ENCODE results near the gene KCNC3. TPM values are rescaled to one million over a fixed set of nuclear protein-coding genes. Genes with fewer than 3 reads are reported as not detected.

Gene KCNC3
- total RNA-seq, 2 donors from 2014 or later: 1.4 to 2.0 TPM

- Mint-ChIP-seq H3K4me3 (no peak overlapping the region), H3K36me3 (ENCODE audit: low read depth) (no peaks in the 10 kb centered on the region), H3K27ac (no peak overlapping the region), H3K27me3 (peaks cover 32% of the 10 kb centered on the region), H3K4me1 (peaks cover 9% of the 10 kb centered on the region)
- ATAC-seq: no peak
- H3K9me3 ChIP-seq (ENCODE audit: control insufficient read depth, low read length, poor library complexity, severe bottlenecking): no peaks in the 10 kb centered on the region
- no peak for DNase-seq
Observed at GRCh38 chr19:50319156-50319555, 10.0 kb downstream of the KCNC3 start.

DNA sequence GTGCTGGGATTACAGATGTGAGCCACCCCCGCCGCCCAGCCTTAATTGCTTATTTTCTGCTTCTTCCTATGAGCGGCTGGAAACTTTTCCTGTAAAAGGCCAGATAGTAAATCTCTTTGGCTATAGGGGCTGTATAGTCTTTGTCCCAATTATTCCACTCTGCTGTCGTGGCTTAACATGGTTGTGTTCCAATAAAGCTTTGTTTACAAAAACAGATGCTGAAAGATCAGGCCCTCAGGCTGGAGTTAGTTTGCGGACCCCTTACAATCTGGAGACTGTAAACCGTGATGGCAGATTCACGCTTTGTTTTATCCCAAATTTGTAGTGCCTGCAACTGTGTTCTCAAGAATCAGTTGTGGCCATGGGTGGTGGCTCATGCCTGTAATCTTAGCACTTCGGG, 10.7 kb downstream of the KCNC3 start:
- no peaks in the 10 kb centered on the region for H3K9me3 ChIP-seq (ENCODE audit: control insufficient read depth, low read length, poor library complexity, severe bottlenecking)
- no peak overlapping the region for H3K4me3 Mint-ChIP-seq
- peaks cover 5% of the 10 kb centered on the region for H3K36me3 Mint-ChIP-seq (ENCODE audit: low read depth)
- H3K27ac Mint-ChIP-seq: no peak overlapping the region
- DNase-seq (no peak), ATAC-seq (no peak)
- H3K4me1 Mint-ChIP-seq: peaks cover 10% of the 10 kb centered on the region
- peaks cover 39% of the 10 kb centered on the region for H3K27me3 Mint-ChIP-seq

DNA sequence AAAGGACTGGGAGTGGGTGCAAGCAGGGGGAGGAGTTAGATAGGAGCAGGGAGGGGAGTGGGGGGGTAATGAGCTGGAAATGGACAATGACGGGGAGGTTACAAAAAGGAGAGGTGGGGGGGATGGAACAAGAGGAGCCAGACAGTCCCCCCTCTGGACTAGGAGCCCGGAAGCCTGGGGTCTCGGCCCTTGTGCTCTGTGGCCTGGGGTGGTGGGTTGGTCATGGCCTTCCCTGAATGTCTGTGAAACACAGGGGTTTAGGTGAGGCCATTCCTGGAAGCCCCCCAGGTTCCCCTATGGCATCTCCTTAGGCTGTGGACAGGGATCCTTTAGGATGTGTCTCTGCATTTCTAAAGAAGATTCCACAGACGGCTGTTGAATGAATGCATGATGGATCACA, 12.1 kb downstream of the KCNC3 start:
- Mint-ChIP-seq H3K36me3 (ENCODE audit: low read depth) (peaks cover 5% of the 10 kb centered on the region), H3K27ac (no peak overlapping the region), H3K27me3 (peaks cover 40% of the 10 kb centered on the region), H3K4me1 (peaks cover 9% of the 10 kb centered on the region), H3K4me3 (no peak overlapping the region)
- ATAC-seq (no peak), DNase-seq (no peak)
- no peaks in the 10 kb centered on the region for H3K9me3 ChIP-seq (ENCODE audit: control insufficient read depth, low read length, poor library complexity, severe bottlenecking)

GRCh38 chr19:50315773-50316448, 13.3 kb downstream of the KCNC3 start:
- H3K4me3 Mint-ChIP-seq: peak overlapping the region; percentile 41
- peaks cover 44% of the 10 kb centered on the region for H3K27me3 Mint-ChIP-seq
- H3K27ac Mint-ChIP-seq: no peak overlapping the region
- DNase-seq: no peak
- H3K4me1 Mint-ChIP-seq: peaks cover 9% of the 10 kb centered on the region
- no peaks in the 10 kb centered on the region for H3K9me3 ChIP-seq (ENCODE audit: control insufficient read depth, low read length, poor library complexity, severe bottlenecking)
- peaks cover 5% of the 10 kb centered on the region for H3K36me3 Mint-ChIP-seq (ENCODE audit: low read depth)
- peak; percentile 42 for ATAC-seq

- no peak overlapping the region for H3K27ac Mint-ChIP-seq
- peak overlapping the region; percentile 0 for H3K4me3 Mint-ChIP-seq
- peaks cover 53% of the 10 kb centered on the region for H3K27me3 Mint-ChIP-seq
Observed at GRCh38 chr19:50314724-50315708, 14.2 kb downstream of the KCNC3 start.

DNA sequence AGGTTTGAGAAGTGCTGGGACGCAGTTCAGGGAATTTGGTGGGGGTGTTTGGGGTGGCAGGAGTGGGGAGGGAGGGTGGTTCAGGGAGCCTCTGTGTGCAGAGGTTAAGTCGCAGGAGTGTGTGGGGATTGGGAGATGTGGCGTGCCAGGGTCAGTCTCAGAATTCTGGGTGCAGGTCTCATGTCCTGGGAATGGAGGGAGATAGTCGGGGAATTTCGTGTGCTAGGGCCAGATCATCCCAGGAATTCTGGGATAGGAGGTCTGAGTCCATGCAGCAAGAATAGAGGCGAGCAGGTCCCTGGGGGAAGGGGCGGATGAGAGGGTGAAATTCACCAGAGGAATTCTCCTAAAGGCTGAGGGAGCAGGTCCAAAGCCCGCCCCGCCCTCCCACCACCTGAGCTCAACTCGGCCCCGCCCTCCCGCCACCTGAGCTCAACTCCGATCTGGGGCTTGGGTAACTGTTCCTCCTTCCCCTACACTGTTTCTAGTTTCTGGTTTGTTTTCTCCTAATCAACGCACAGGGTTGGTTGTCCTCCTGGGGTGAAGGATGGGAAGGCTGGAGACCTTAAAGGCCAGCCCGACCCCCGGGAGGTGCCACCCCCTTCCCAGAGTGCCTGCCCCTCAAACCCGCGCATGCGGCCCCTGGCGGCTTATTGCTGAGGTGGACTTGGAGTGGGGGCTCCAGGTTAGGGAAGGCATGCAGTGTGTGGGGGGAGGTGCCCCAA, 15.2 kb downstream of the KCNC3 start:
- no peaks in the 10 kb centered on the region for H3K9me3 ChIP-seq (ENCODE audit: control insufficient read depth, low read length, poor library complexity, severe bottlenecking)
- H3K36me3 Mint-ChIP-seq (ENCODE audit: low read depth): peaks cover 5% of the 10 kb centered on the region
- ATAC-seq (no peak), DNase-seq (no peak)
- H3K27me3 Mint-ChIP-seq: peaks cover 53% of the 10 kb centered on the region
- H3K27ac Mint-ChIP-seq: no peak overlapping the region
- no peak overlapping the region for H3K4me3 Mint-ChIP-seq
- H3K4me1 Mint-ChIP-seq: peaks cover 11% of the 10 kb centered on the region

More at GRCh38 chr19:50314724-50315708, 14.2 kb downstream of the KCNC3 start:
- DNase-seq (no peak), ATAC-seq (no peak)
- Mint-ChIP-seq H3K4me1 (peaks cover 11% of the 10 kb centered on the region), H3K36me3 (ENCODE audit: low read depth) (peaks cover 5% of the 10 kb centered on the region)
- no peaks in the 10 kb centered on the region for H3K9me3 ChIP-seq (ENCODE audit: control insufficient read depth, low read length, poor library complexity, severe bottlenecking)

GRCh38 chr19:50312967-50313811, 16.0 kb downstream of the KCNC3 start:
- no peak overlapping the region for H3K27ac Mint-ChIP-seq
- peaks cover 59% of the 10 kb centered on the region for H3K27me3 Mint-ChIP-seq
- H3K36me3 Mint-ChIP-seq (ENCODE audit: low read depth): peaks cover 11% of the 10 kb centered on the region
- H3K9me3 ChIP-seq (ENCODE audit: control insufficient read depth, low read length, poor library complexity, severe bottlenecking): no peaks in the 10 kb centered on the region
- no peak overlapping the region for H3K4me3 Mint-ChIP-seq
- no peak for DNase-seq
- H3K4me1 Mint-ChIP-seq: peaks cover 11% of the 10 kb centered on the region
- ATAC-seq: no peak

DNA sequence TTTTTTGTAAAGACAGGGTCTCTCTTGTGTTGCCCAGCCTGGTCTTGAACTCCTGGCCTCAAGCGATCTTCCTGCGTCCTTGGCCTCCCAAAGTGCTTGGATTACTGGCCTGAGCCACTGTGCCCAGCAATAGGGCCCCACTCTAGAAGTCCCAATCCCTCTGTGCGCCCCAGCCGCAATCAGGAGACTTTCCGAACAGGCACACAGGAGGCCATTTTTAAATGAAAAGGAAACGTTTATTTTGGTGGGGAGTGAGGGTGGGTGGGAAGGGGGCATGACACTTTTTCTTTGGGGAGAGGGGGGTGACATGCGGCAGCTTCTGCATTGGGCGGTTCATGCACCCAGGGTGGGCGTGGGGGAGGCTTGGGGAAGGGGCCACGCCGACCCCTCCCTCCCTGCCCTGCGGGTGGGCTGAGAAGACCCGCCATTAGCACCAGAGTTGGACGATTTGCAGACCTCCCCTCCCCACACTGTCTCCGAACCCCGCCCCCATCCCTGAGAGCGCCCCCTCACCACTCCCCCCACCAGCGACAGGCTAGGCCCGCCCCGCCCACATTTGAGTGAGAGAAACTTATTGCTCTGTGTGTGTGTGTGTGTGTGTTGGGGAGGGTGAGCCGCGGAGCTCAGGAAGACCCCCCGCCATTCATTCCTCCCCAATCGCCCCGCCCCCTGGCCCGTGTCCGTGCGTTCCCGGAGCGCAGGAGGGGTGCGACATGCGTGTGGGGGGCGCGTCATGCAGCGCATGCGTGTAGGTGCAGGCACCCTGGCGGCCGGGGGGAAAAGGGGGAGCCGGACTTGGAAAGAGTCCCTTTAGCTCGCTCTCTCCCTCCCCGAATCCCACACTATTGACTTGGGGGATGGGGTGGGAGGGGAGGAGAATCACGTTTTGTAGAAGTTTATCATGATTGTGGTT, 17.2 kb downstream of the KCNC3 start:
- DNase-seq (no peak), ATAC-seq (no peak)
- Mint-ChIP-seq H3K36me3 (ENCODE audit: low read depth) (peaks cover 11% of the 10 kb centered on the region), H3K4me3 (no peak overlapping the region), H3K27ac (no peak overlapping the region), H3K4me1 (peaks cover 11% of the 10 kb centered on the region), H3K27me3 (peaks cover 71% of the 10 kb centered on the region)
- no peaks in the 10 kb centered on the region for H3K9me3 ChIP-seq (ENCODE audit: control insufficient read depth, low read length, poor library complexity, severe bottlenecking)

DNA sequence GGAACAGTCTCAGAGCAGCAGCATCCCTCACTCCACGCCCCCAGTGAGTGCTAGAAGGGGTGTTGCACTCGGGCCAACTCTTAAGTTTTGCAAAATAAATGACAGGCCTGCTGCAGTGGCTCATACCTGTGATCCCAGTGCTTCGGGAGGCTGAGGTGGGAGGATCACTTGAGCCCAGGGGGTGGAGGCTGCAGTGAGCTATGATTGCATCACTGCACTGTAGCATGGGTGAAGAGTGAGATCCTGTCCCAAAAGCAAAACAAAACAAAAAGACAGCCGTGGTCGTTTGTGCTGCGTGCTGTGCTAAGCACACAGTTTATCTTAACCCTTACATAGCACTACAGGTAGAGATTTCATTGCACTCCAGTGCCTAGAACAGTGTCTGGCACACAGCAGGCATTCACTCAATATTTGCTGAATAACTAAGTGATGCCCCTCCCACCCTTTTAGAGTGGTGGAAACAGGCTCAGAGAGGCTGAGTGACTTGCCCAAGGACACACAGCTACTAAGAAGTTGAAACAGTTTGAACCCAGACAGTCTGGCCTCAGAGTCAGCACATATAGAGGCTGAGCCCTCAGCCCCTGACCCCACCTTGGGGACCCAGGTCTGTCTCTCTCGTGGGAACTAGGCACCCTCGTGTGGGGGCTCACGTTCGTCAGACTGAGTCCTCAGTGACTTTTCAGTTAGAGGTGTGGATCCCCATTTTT, 18.3 kb downstream of the KCNC3 start:
- no peak for ATAC-seq
- Mint-ChIP-seq H3K4me1 (peaks cover 9% of the 10 kb centered on the region), H3K27me3 (peaks cover 71% of the 10 kb centered on the region)

GRCh38 chr19:50309396-50310125, 19.6 kb downstream of the KCNC3 start:
- peaks cover 76% of the 10 kb centered on the region for H3K27me3 Mint-ChIP-seq

More for the DNA sequence above, 18.3 kb downstream of the KCNC3 start:
- H3K4me3 Mint-ChIP-seq: no peak overlapping the region
- no peaks in the 10 kb centered on the region for H3K9me3 ChIP-seq (ENCODE audit: control insufficient read depth, low read length, poor library complexity, severe bottlenecking)
- no peak overlapping the region for H3K27ac Mint-ChIP-seq
- DNase-seq: no peak
- peaks cover 11% of the 10 kb centered on the region for H3K36me3 Mint-ChIP-seq (ENCODE audit: low read depth)

DNA sequence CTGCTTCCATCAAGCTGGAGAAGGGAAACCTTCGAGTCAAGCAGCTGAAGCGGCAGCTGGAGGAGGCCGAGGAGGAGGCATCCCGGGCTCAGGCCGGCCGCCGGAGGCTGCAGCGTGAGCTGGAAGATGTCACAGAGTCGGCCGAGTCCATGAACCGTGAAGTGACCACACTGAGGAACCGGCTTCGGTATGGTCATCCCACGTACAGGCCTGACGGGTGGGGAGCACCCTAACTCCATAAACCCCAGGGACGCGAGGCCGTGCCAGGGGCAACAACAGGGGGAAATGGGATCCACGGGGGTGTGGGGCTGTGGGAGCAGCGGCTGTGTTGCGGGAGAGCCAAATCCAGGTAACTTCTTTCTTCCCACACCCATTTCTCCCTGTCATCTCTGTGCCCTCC, 20.2 kb downstream of the KCNC3 start:
- ATAC-seq: no peak
- no peak for DNase-seq
- peaks cover 74% of the 10 kb centered on the region for H3K27me3 Mint-ChIP-seq
- H3K27ac Mint-ChIP-seq: no peak overlapping the region
- H3K4me3 Mint-ChIP-seq: no peak overlapping the region
- H3K36me3 Mint-ChIP-seq (ENCODE audit: low read depth): peaks cover 14% of the 10 kb centered on the region
- peaks cover 6% of the 10 kb centered on the region for H3K4me1 Mint-ChIP-seq
- no peaks in the 10 kb centered on the region for H3K9me3 ChIP-seq (ENCODE audit: control insufficient read depth, low read length, poor library complexity, severe bottlenecking)

More at GRCh38 chr19:50309396-50310125, 19.6 kb downstream of the KCNC3 start:
- H3K9me3 ChIP-seq (ENCODE audit: control insufficient read depth, low read length, poor library complexity, severe bottlenecking): no peaks in the 10 kb centered on the region
- DNase-seq (no peak), ATAC-seq (no peak)
- Mint-ChIP-seq H3K36me3 (ENCODE audit: low read depth) (peaks cover 14% of the 10 kb centered on the region), H3K27ac (no peak overlapping the region), H3K4me3 (no peak overlapping the region), H3K4me1 (peaks cover 6% of the 10 kb centered on the region)
